GM12864 (cell line): ENCODE data around the gene ERAL1.

ENCODE experiments used
- DNase-seq: peaks from one replicate; pipeline ENCODE4 v3.0.0-alpha.2; 2011; ENCODE audit warnings: low read depth
- H3K4me3 ChIP-seq: 2 replicates; pipeline ENCODE4 v1.5.1; 2011; ENCODE audit warnings: mild to moderate bottlenecking, low read depth, low read length, control low read depth
- CTCF ChIP-seq: IDR thresholded peaks from 2 replicates; pipeline ENCODE4 v1.5.1; 2011; ENCODE audit warnings: low read depth, mild to moderate bottlenecking, moderate library complexity, low read length, control low read depth, inconsistent platforms; ENCODE audit errors: missing control alignments

The ERAL1 gene

GRCh38 chr17:28854457-28855335 is at the start of gene ERAL1:
Gene ERAL1 (plus strand): TSS chr17:28855016. CDS start chr17:28855035, 19 bp downstream.
- H3K4me3 ChIP-seq: peak within 1 kb of the TSS; percentile 87
- TF ChIP-seq CTCF: no peak
- peak; percentile 57 for DNase-seq

DNA sequence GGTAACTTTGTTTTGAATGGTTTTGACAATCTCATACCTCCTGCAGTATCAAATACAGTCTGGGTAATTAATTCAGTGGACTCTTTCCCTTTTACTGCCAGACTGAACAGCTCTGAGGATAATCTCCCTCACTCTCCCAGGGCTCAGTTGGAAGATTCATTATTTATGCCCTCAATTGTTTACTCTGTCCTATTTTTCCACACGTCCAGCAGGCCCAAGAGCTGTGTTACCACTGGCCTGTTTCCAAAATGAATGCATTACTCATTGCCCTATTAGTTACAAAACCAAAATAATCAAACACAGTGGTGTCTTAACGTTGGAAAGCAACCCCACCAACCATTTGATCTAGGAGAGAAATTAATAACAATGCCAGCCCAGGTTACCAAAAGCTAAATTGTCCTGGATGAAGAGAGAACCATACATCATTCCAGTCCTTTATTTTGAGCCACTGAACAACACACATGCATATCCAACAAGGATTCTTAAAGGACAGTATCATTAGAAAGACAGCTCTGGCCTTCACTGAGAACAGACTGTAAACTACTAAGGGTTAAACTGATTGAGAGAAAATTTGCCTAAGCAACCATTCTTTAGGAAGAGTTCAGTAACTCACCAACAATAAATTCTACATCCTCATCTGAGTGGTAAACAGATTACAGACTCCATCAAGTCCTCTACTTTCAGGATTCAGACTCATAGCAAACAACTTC is 46.7 kb upstream of the ERAL1 start:
- no peak overlapping the region for H3K4me3 ChIP-seq
- DNase-seq: no peak
- no peak for TF ChIP-seq CTCF

GRCh38 chr17:28810437-28810836 is 44.4 kb upstream of the ERAL1 start:
- no peak for DNase-seq
- no peak for TF ChIP-seq CTCF
- H3K4me3 ChIP-seq: no peak overlapping the region; the same call in 1 of the 2 replicates

- no peak for TF ChIP-seq CTCF
- DNase-seq: no peak
- peak overlapping the region; percentile 91 for H3K4me3 ChIP-seq
Measured at GRCh38 chr17:28811651-28812090, 43.1 kb upstream of the ERAL1 start.

DNA sequence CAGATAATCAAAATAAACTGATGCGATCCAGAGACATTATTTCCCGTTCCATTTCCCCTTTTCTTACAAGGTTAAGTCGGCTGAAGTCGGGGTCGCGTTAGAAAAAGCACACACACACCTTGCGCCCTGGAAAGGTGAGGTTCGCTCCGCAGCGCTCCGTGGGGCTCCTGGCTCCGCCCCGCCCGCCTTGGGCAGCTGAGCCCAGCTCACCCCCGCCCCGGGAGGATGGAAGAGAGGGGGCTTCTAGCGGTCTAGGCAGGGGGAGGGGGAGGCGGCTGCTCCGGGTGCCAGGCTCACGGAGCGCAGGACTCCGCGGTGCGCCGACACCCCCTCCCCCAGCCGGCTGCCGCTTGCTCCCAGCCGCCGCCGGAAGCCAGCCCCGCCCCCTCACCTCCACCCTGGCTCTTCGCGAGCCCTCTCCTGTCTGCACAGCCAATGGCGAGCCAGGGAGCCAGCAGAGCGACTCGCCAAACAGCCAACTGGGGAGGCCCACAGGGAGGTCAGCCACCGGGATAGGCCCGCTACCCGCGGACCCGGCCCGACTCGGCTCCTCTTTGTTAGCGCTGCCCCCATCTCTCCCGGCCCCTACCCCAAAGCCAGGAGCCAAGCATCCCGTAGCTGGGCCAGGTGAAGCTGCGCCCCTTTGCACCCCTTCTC is 42.6 kb upstream of the ERAL1 start:
- TF ChIP-seq CTCF: no peak
- H3K4me3 ChIP-seq: peak overlapping the region; percentile 91
- peak; percentile 77 for DNase-seq

DNA sequence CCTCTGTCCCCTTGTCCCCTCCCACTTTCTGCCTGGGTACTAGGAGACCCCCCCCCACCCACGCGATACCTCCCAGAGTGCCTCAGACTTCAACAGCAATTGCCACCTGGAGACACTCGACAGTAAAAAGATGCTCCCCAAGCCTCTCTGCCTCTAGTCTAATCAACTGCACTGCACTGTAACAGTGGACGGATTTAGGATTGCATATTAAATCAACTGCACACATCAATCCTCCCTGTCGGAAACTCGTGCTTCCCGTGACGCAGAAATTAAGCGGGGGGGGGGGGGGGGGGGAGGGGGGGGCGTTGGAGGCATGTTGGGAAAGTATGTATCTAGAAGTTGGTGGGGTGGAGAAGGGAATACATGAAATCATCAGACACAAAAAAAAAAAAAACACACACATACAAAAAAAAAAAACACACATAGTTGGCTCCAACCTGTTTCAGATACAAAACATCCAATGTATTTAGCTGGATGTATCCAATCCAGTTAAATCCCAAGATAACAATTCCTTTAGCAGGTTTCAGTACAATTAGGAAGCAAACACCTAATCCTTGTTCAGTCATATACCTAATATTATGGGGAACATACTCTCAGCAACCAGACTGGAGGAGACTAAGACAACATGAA is 42.0 kb upstream of the ERAL1 start:
- no peak for TF ChIP-seq CTCF
- no peak for DNase-seq
- peak overlapping the region; percentile 91 for H3K4me3 ChIP-seq
